ENCODE data around the gene SKP1.
A peak's percentile ranks its signal among the peaks of the same experiment; 100 is the strongest.
"Not testable (repeated sequence)": the region's sequence is repeated elsewhere in the genome, so short reads cannot be mapped to it uniquely, and the experiment has no call there.

Gene SKP1

DNA sequence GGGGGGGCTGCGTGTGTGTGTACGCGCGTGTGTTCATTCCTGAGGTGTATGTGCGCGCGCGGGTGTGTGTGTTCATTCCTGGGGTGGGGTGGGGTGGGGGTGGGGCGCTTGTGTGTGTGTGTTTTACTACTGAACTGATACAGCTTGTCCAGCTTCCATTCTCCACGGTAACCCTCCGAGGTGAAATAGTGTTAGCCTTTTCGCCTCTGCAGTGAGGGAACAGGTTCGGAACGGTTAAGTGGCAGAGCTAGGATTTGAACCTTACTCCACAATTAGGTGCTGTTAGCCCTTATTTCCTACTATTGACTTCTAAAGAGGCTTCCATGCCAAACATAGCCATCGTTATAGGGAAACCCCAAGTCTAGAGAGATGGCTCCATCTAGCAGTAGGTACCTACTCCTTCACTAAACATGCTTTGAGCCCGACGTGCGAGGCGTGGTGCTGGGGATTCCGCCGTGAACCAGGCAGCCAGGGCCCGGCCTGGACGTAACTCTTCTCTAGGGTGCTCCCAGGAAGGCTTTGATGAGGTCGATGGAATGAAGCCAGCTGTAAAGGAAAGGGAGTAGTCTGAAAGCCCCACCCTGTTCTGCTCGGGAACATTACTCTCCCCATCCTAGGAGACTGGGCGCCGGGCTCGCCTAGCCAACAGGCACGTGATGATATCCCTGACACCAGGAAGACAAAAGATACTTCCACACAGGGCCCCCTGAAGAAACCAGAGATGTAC lies 782 bp upstream of the SKP1 start:
- no peak for DNase-seq (ENCODE audit: low read depth in 4 of 4, low spot score in 1 of 4)

DNA sequence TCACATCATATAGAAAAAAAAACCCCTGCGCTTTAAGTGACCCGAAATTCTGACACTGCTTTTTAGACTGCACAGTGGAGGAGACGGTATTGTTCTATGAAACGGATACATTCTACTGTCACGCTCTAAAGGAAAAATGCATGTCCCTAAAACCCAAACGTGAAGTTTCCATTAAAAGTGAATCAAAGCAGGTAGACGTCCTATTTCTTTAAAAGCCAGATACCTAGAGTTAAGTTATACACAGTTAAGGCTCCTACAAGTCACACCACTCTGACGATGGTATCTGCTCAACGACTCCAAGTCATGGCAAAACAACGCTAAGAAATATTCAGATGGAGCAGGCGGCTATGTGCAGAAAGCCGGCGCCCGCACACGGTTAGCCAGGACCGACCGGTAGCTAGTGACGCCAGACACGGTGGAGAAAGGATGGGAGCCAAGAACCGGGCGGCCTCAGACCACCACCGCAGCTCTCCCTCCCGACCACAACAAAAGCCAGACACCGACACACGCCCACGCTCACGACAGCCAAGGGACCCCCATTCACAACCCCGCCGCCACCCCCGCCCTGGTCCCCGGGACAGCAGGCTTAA lies 734 bp downstream of the SKP1 start:
- DNase-seq (ENCODE audit: low read depth in 4 of 4, low spot score in 1 of 4), result no peak

DNA sequence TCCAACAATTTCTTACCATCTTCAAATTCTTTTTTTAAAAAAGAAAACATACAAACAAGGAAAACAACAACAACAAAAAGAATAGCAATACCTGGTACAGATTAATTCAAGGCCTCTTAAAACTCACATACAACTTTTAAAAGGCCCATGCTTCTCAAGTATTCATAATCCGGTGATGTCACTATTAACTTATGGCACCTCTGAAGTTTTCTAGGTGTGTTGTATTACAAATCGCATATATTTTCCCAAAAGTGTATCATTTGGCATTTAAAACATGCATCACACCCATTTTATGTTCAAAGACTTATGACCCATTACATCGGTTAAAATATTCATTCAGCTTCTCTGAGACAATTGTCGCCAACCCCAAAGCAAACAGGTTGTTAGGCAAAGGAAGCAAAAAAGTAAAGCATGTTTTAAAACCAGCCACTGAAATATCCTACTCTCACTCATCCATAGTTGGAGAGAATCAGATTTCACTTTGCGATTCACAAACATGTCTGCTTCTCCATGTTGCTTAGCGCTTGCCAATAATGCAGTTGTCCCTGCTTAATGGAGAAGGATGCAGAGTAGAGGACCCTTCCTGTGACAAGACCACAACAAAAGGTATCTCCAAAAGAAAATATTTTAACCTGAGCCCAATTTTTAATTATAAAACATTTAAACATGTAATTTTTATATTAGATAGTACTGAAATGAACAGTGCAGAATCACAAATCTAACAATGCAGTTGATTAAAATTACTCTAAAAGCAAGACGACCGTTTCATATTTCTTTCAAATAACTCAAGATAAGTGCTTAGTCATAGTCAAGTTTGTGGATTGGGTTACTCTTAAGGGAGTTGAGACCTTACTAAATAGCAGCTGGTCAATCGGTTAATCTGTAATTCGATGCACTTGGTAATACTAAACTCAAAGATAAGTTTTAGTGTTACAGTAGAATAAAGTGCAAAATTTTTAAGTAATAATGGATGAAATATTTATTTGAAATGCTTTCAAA lies 1.6 kb downstream of the SKP1 start:
- DNase-seq (ENCODE audit: low read depth in 4 of 4, low spot score in 1 of 4), result no peak

DNA sequence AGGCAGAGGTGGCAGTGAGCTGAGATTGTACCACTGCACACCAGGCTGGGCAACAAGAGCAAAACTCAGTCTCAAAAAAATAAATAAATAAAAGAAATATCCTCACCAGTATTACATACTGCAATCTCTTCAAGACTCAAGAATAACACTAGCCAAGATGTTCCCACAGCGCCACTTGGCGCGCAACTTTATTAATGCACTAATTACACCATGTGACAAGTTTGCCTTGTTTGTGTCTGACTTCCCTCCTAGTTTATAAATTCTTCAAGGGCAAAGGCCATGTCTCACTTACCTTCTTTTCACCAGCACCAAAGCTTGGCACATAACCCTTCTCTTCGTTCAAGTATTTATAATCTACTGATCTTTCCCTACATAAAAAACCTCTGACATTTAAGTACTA lies 4.8 kb downstream of the SKP1 start:
- DNase-seq (ENCODE audit: low read depth in 4 of 4, low spot score in 1 of 4), result no peak

DNA sequence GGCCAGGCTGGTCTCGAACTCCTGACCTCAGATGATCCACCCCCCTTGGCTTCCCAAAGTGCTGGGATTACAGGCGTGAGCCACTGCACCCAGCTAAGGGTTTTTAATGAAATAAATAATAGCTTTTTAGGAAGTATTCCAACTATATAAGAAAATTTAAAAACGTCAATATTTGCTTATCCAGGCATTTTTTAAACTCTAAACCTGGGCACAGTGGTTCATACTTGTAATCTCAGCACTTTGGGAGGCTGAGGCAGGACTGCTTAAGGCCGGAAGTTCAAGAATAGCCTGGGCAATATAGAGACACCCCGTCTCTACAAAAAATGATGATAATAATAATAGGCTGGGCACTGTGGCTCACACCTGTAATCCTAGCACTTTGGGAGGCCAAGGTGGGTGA lies 14.2 kb downstream of the SKP1 start:
- DNase-seq (ENCODE audit: low read depth in 4 of 4, low spot score in 1 of 4), result no peak

DNA sequence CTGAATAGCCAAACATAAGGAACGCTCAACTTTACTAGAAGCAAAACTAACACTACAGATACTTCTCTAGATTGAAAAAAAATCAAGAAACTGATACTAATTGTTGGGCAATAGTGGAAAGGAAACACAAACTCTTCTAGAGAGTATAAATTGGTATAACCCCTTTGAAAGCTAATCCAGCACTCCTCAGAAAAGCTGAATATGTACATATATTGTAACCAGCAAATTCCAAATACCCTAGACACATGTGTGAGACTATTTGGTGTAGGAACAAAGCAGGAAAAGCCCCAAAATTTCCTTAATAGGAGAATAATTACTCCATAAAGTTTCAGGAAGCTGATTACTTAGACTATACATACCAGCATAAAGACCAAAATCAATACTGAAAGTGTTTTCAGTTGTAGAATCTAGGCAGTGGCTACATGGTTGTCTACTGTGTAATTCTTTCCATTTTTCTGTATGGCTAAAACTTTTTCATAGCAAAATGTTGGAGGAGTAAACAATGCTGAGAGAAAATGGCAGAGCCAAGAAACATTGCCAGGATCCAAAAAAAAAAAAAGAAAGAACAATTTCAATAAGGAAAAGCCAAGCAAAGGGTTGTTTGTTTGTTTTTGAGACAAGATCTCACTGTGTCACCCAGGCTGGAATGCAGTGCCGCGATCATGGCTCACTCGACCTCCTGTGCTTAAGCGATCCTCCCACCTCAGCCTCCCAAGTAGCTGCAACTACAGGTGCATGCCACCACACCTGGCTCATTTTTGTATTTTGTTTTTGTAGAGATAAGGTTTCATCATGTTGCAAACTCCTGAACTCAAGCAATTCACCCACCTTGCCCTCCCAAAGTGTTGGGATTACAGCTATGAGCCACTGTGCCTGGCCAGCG lies 15.0 kb downstream of the SKP1 start:
- no peak for DNase-seq (ENCODE audit: low read depth in 4 of 4, low spot score in 1 of 4)

DNA sequence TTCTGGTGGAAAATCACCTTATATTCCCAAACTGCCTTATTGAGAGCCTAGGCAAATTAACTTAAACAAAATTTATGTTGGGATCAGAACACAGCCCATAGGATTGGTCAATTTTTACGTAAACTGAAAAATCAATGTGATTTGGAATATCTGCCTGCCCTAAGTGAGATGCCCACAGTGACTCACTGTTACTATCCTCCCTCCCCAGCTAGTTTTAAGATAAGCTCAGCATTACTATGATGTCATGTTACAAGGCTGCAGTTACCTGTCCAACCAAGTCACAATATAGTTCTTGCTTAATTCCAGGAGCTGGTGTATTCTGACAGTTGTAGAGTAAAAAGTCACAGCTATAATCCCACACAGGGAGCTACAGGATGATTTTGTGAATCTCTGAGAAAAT lies 23.1 kb downstream of the SKP1 start:
- DNase-seq (ENCODE audit: low read depth in 4 of 4, low spot score in 1 of 4), result no peak

DNA sequence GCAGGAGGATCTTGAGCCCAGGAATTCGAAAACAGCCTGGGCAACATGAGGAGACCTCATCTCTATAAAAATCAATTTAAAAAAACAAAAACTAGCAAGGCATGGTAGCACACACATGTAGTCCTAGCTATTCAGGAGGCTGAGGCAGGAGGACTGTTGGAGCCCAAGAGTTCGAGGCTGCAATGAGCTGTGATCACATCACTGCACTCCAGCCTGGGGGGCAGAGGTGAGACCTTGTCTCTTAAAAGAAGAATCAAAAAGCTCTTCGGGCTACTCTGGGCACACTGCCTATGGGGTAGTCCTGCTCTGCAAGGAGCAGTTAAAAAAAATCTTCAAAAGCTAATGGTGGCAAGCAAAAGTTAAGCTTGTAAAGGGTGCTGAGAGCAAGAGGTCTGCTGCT lies 23.5 kb downstream of the SKP1 start:
- DNase-seq (ENCODE audit: low read depth in 4 of 4, low spot score in 1 of 4), result no peak

DNA sequence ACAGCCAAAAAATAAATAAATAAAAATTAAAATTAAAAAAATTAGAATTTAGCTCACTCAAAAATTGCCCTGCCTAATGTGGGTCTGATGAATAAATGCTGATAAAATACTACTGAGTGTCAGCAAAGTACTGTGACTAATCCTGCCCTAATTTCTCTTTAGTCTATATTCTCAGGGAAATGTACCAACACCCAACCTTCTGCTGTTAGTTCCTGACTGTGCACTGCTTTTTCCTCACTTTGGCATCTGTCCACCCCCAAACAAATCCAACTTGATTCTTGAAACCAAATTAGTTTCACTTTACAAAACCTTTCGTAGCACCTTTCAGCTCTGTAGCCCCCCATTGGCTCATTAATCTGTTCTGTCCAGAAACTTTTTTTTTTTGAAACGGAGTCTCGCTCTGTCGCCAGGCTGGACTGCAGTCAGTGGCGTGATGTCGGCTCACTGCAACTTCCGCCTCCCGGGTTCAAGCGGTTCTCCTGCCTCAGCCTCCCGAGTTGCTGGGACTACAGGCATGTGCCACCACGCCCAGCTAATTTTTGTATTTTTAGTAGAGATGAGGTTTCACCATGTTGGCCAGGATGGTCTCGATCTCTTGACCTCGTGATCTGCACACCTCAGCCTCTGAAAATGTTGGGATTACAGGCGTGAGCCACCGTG lies 24.4 kb downstream of the SKP1 start:
- DNase-seq (ENCODE audit: low read depth in 4 of 4, low spot score in 1 of 4), result not testable (repeated sequence)

DNA sequence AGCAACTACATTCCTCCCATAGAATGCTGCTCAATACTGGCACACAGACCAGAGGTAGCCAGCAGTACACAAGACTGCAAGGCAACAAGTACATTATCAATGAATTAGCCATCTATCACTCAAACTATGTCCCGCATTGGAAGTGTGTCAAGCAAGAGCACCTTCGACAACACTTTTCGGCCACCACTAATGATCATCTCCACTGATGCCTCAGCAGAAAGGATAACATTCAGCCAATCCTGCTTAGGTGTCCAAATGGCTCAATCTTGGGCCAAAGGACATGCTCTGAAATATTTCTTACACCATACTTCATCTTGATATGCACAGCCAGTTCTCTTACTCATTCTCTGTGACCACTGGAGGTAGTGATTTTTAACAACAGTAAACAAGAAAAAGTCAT lies 25.0 kb downstream of the SKP1 start:
- DNase-seq (ENCODE audit: low read depth in 4 of 4, low spot score in 1 of 4), result no peak

DNA sequence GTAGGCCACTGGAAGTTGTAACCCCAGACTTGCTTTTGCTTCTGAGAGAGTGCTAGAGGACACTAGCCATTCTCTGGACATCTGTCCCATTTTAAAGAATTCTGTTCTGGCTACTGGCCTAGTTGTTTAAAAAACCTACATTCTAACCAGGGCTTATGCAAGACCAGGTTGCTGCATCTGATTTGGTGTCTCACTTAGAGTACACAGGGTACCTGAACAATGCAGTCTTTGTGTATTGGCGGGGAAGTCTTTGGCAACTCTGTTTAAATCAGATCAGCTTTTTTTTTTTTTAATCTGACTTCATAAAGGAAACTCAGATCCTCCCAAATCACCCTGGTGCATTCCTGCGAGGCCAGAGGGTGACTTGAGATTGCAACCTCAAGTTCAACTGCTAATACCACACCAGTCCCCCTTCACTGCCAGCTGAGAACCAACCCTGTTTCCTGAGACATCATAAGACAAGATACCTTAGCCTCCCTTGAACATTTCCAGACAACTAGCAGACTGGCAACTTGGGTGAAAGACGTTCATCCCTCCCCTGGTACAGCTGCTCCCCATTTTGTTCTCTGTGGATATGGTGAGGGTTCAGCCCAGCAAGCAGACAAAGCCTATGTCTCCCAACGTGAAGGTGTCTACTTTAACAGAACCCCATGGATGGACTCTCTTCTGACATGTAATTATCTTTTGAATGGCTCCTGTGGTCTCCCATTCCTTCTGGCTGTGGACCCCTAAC lies 27.0 kb downstream of the SKP1 start:
- no peak for DNase-seq (ENCODE audit: low read depth in 4 of 4, low spot score in 1 of 4)

DNA sequence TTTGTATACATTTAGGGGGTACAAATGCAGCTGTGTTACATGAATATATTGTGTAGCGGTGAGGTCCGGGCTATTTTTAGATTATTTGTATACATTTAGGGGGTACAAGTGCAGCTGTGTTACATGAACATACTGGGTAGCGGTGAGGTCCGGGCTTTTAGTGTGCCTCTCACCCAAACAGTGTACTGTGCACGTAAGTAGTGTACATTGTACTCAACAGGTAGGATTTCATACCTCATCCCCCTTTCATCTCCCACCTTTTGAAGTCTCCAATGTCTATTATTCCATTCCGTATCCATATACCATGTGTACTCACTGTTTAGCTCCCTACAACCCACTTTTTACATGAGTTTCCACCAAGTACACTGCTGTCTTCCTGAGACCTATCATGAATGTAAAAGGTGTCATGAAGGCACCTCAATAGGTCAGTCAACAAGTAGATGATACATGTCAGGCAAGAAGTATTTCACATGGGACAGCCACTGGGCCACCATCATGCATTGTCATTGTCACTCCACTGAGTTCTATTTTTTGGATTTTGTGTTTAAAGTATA lies 27.7 kb downstream of the SKP1 start:
- no peak for DNase-seq (ENCODE audit: low read depth in 4 of 4, low spot score in 1 of 4)

DNA sequence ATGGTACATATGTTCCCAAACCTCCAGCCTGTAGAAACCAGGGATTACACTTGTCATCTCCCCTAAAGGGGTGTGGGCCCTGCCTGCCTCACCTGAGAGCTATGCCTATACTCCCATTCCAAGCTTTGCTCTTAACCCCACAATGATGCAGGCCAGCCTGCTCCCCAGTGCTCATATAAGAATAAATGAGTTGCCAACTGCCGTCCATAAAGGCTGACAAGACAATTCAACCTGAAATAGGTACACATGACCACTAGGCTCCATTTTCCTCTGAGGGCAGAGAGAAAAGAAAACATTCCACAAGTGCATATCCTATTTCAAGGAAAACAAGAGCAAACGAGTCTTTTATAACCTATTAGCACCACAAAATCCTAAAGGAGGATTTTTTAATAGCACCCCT lies 28.4 kb downstream of the SKP1 start:
- DNase-seq (ENCODE audit: low read depth in 4 of 4, low spot score in 1 of 4), result no peak

DNA sequence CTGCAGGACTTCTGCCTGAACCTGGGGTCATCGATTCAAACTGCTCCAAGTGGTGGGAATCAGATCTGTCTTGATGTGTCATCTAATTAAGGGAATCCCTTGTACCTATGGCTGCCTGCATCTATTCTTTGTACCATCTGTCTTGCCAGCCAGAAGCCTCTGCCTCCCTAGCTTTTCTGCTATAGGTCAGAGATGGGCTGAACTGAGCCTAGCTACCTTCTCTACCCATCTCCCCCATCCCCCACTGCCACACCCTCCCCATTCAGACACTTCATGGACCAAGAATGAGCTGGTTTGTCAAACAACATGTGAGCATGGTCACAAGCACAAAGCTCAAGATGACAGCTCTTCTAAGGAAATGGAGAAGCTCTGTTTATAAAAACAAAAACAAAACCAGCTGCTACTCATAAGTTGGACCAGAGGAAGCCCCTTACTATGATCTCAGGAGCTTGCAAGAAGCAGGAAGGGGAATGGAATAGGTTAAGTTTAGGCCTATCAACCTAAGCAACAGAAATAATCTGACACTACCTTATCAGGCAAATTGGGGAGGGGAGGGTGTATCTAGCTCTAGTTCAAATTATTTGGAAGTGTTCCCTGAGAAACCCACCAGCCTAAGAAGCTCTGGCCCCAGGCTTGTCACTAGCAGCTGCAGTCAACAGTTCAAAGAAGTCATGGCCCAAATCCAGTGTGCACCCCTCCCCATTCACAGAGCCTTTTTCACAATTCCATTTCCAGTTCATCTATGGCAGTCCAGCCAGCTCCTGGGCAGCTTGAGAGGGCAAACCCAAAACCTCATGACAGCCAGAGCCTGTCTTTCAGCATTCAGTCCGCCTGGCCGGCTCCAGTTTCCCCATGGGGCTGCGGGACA lies 29.9 kb downstream of the SKP1 start:
- no peak for DNase-seq (ENCODE audit: low read depth in 4 of 4, low spot score in 1 of 4)

DNA sequence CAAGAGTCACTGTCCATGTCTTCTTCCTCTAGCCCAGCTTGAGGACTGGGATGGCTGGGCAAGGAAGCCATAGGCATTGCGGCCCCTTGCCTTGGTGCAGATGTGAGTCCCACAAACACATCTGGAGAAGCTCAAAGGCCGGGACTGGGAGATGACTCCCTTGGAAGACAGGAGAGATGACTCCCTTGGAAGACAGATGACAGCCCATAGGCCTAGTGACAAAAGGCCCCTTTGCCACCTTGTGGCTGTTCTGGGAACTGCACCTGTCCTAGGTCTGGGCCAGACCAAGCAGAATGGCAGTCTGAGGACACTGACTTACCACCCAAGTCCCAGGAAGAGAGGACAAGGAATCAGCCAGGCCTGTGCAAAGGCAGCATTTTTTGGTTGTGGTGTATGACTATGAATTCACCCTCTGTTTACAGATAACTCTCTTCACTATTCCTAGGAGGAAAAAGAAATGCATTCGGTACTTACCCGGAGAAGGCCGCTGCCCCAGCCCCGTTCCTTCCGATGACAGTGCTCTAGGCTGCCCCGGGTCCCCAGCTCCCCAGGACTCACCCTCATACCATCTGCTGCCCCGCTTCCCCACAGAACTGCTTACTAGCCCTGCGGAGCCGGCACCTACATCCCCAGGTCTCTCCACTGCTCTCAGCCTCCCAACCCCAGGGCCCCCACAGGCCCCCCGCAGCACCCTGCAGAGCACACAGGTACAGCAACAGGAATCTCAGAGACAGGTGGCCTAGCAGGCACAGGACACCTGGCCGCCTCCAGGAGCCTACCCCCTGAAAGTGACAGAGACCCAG lies 30.8 kb downstream of the SKP1 start:
- peak; percentile 53 to 80 (median 76) for DNase-seq (ENCODE audit: low read depth in 4 of 4, low spot score in 1 of 4)

DNA sequence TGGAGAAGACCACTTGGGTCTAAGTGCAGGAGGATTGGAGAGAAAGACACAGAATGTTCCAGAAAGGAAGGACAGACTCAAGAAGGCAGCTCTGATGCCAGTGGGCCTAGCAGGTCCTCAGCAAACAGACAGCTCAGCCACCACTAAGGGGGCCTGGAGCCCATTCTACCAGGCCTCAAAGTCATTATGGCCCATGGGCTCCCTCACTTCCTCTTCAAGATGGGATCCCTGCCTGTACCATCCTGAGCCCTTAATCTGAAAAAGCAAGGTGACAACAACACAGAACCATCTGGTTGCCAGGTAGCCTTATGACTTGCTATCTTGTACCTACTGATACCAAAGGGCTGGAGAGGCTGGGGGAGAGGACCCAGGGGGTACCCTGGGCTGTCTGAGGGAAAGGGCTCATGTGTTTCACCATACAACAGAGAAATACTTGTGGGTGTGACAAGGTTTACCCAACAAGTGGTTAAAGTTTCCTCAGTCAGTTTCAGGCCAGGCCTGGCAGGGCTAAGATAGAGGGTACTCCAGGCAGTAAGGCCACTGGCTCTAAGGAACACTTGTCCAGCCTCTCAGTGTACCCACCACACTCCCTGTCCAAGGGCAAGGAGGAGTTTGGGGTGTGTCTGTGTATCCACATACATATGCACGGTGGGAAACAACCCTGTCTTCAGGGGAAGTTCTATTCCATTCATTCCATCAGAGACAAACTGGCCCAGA lies 31.6 kb downstream of the SKP1 start:
- DNase-seq (ENCODE audit: low read depth in 4 of 4, low spot score in 1 of 4), result no peak
